ENCODE data around the gene SLC35F1. TPM values are rescaled to one million over a fixed set of nuclear protein-coding genes. Genes with fewer than 3 reads are reported as not detected.

The SLC35F1 gene
- total RNA-seq, 1 experiment from 2014 or later = not detected

GRCh38 chr6:118101220-118101619, 194.2 kb downstream of the SLC35F1 start:
- no peaks in the 10 kb centered on the region for H3K4me1 Mint-ChIP-seq (ENCODE audit: insufficient read depth, unreplicated experiment)
- H3K9me3 Mint-ChIP-seq (ENCODE audit: unreplicated experiment) = no peaks in the 10 kb centered on the region
- H3K27ac Mint-ChIP-seq (ENCODE audit: low read depth, unreplicated experiment) = no peak overlapping the region
- no TSS peak for BruUV-seq (replicated peaks)
- DNase-seq (ENCODE audit: unreplicated experiment) = no peak
- H3K36me3 Mint-ChIP-seq (ENCODE audit: insufficient read depth, unreplicated experiment) = no peaks in the 10 kb centered on the region
- H3K27me3 Mint-ChIP-seq (ENCODE audit: insufficient read depth, unreplicated experiment) = no peaks in the 10 kb centered on the region
- intact Hi-C loops (cut with micrococcal nuclease) = no loop called here
- POLR2A ChIA-PET = no interaction called here
- H3K4me3 Mint-ChIP-seq (ENCODE audit: unreplicated experiment) = no peak overlapping the region
- TF ChIP-seq CTCF (IDR thresholded peaks at IDR 0.05; ENCODE audit: unreplicated experiment) = no peak
- CTCF ChIA-PET = interaction anchor here (0.9 kb wide), 1 partner anchor 13 kb away, joined by 3 read pairs; no protein-coding TSS in a partner anchor

GRCh38 chr6:118101831-118102345, 194.8 kb downstream of the SLC35F1 start:
- no peak for DNase-seq (ENCODE audit: unreplicated experiment)
- no TSS peak for BruUV-seq (replicated peaks)
- Mint-ChIP-seq H3K36me3 (ENCODE audit: insufficient read depth, unreplicated experiment) (no peaks in the 10 kb centered on the region), H3K9me3 (ENCODE audit: unreplicated experiment) (no peaks in the 10 kb centered on the region), H3K4me1 (ENCODE audit: insufficient read depth, unreplicated experiment) (no peaks in the 10 kb centered on the region), H3K27me3 (ENCODE audit: insufficient read depth, unreplicated experiment) (no peaks in the 10 kb centered on the region), H3K27ac (ENCODE audit: low read depth, unreplicated experiment) (no peak overlapping the region), H3K4me3 (ENCODE audit: unreplicated experiment) (no peak overlapping the region)
- intact Hi-C loops (cut with micrococcal nuclease) = no loop called here
- POLR2A ChIA-PET = no interaction called here
- CTCF ChIA-PET = interaction anchor here (0.9 kb wide), 1 partner anchor 13 kb away, joined by 3 read pairs; no protein-coding TSS in a partner anchor
- TF ChIP-seq CTCF (IDR thresholded peaks at IDR 0.05; ENCODE audit: unreplicated experiment) = no peak

GRCh38 chr6:118102401-118102800, 195.3 kb downstream of the SLC35F1 start:
- Mint-ChIP-seq H3K27me3 (ENCODE audit: insufficient read depth, unreplicated experiment) (no peaks in the 10 kb centered on the region), H3K4me3 (ENCODE audit: unreplicated experiment) (no peak overlapping the region), H3K36me3 (ENCODE audit: insufficient read depth, unreplicated experiment) (no peaks in the 10 kb centered on the region), H3K9me3 (ENCODE audit: unreplicated experiment) (no peaks in the 10 kb centered on the region), H3K4me1 (ENCODE audit: insufficient read depth, unreplicated experiment) (no peaks in the 10 kb centered on the region), H3K27ac (ENCODE audit: low read depth, unreplicated experiment) (no peak overlapping the region)
- intact Hi-C loops (cut with micrococcal nuclease) = no loop called here
- CTCF ChIA-PET = no interaction called here
- no peak for TF ChIP-seq CTCF (IDR thresholded peaks at IDR 0.05; ENCODE audit: unreplicated experiment)
- no TSS peak for BruUV-seq (replicated peaks)
- POLR2A ChIA-PET = no interaction called here
- DNase-seq (ENCODE audit: unreplicated experiment) = no peak

- no peak overlapping the region for H3K27ac Mint-ChIP-seq (ENCODE audit: low read depth, unreplicated experiment)
- DNase-seq (ENCODE audit: unreplicated experiment) = no peak
- POLR2A ChIA-PET = no interaction called here
- H3K27me3 Mint-ChIP-seq (ENCODE audit: insufficient read depth, unreplicated experiment) = no peaks in the 10 kb centered on the region
- H3K4me1 Mint-ChIP-seq (ENCODE audit: insufficient read depth, unreplicated experiment) = no peaks in the 10 kb centered on the region
- H3K4me3 Mint-ChIP-seq (ENCODE audit: unreplicated experiment) = no peak overlapping the region
- intact Hi-C loops (cut with micrococcal nuclease) = no loop called here
- H3K36me3 Mint-ChIP-seq (ENCODE audit: insufficient read depth, unreplicated experiment) = no peaks in the 10 kb centered on the region
- no peak for TF ChIP-seq CTCF (IDR thresholded peaks at IDR 0.05; ENCODE audit: unreplicated experiment)
- no peaks in the 10 kb centered on the region for H3K9me3 Mint-ChIP-seq (ENCODE audit: unreplicated experiment)
- no TSS peak for BruUV-seq (replicated peaks)
- CTCF ChIA-PET = no interaction called here
Observed at GRCh38 chr6:118103381-118104146, 196.5 kb downstream of the SLC35F1 start.
